HG03442 (cell line): ENCODE results near the gene ATF5.
"Not testable (repeated sequence)": the region's sequence is repeated elsewhere in the genome, so short reads cannot be mapped to it uniquely, and the experiment has no call there.

ENCODE experiments used
- ATAC-seq: cut with Tn5 transposase; IDR thresholded peaks from one replicate; pipeline ENCODE4 v1.9.1; 2021; ENCODE audit warnings: mild to moderate bottlenecking, moderate library complexity; ENCODE audit not compliant: unreplicated experiment

The ATF5 gene

GRCh38 chr19:49940482-49940791 is 11.4 kb downstream of the ATF5 start:
- ATAC-seq = no peak

GRCh38 chr19:49944567-49944966 is 15.6 kb downstream of the ATF5 start:
- not testable (repeated sequence) for ATAC-seq

- ATAC-seq = no peak
Observed at GRCh38 chr19:49946415-49946814, 17.4 kb downstream of the ATF5 start.

- ATAC-seq = no peak
Observed at GRCh38 chr19:49949742-49950589, 21.0 kb downstream of the ATF5 start.

GRCh38 chr19:49950590-49950948 is 21.6 kb downstream of the ATF5 start:
- ATAC-seq = no peak

GRCh38 chr19:49950956-49951526 is 22.0 kb downstream of the ATF5 start:
- no peak for ATAC-seq

GRCh38 chr19:49951806-49952478 is 22.9 kb downstream of the ATF5 start:
- ATAC-seq = no peak

GRCh38 chr19:49952479-49952836 is 23.5 kb downstream of the ATF5 start:
- no peak for ATAC-seq

GRCh38 chr19:49952906-49953305 is 23.9 kb downstream of the ATF5 start:
- ATAC-seq = no peak

GRCh38 chr19:49953416-49953815 is 24.4 kb downstream of the ATF5 start:
- no peak for ATAC-seq

- no peak for ATAC-seq
Observed at GRCh38 chr19:49954092-49954829, 25.3 kb downstream of the ATF5 start.

GRCh38 chr19:49954933-49955332 is 25.9 kb downstream of the ATF5 start:
- no peak for ATAC-seq

- ATAC-seq = no peak
Observed at GRCh38 chr19:49956115-49956495, 27.1 kb downstream of the ATF5 start.

GRCh38 chr19:49957262-49957915 is 28.4 kb downstream of the ATF5 start:
- no peak for ATAC-seq

GRCh38 chr19:49958144-49958543 is 29.1 kb downstream of the ATF5 start:
- not testable (repeated sequence) for ATAC-seq

- not testable (repeated sequence) for ATAC-seq
Observed at GRCh38 chr19:49958596-49958995, 29.6 kb downstream of the ATF5 start.

GRCh38 chr19:49959892-49960291 is 30.9 kb downstream of the ATF5 start:
- not testable (repeated sequence) for ATAC-seq

GRCh38 chr19:49960980-49961379 is 32.0 kb downstream of the ATF5 start, which contains the start of gene SIGLEC11:
SIGLEC11 (minus strand) TSS chr19:49961172; CDS start chr19:49961081, 91 bp downstream.
- ATAC-seq = not testable (repeated sequence)

GRCh38 chr19:49968279-49968922 is 39.4 kb downstream of the ATF5 start:
- ATAC-seq = no peak

GRCh38 chr19:49969355-49969754 is 40.4 kb downstream of the ATF5 start:
- ATAC-seq = not testable (repeated sequence)
